HG02852 (cell line): ENCODE data around the gene ZNF610.

Experiments
- ATAC-seq: cut with Tn5 transposase; IDR thresholded peaks from one replicate; pipeline ENCODE4 v1.9.1; 2021; ENCODE audit warnings: mild to moderate bottlenecking, moderate library complexity; ENCODE audit not compliant: unreplicated experiment

The ZNF610 gene

DNA sequence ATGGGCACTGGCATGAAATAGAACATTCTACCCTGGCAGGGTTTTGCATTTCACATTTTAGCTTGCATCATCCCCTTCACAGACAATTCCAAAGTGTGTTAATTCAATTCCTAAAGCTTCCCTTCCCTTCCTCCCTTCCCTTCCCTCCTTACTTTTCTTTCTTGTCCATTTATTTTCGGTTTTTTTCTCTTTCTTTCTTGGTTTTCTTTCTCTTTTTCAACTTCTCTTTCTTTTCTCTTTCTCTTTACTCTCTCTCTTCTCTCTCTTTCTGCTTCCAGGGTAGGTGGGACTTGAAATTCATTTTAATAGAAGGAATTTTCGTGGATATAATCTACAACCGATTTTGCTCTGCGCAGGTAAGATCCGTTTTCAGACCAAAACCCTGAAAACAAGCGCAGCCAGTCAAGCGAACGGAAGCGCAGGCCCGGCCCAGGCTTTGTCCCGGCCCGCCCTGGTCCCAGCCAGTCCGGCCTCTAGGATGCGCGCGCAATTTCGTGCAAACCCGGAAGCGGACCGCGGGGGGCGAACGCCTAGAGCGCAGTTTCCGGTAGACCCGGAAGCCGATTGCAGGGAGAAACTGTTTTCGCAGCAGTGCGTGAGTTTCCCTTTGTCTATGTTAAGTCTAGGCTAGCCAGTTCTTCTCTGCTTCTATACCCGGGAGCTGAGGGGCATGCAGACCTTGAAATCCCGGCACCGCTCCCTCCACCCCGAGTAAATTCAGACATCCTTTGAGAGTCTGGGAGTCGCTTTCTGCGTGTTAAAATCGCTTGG is 61.5 kb downstream of the ZNF610 start, which contains the start of gene ZNF528:
TSS of gene ZNF528 (plus strand) at position 540 of the 771 bp plus-strand sequence. CDS start 4,165 bp downstream, outside the sequence.
- peak; percentile 72 for ATAC-seq

DNA sequence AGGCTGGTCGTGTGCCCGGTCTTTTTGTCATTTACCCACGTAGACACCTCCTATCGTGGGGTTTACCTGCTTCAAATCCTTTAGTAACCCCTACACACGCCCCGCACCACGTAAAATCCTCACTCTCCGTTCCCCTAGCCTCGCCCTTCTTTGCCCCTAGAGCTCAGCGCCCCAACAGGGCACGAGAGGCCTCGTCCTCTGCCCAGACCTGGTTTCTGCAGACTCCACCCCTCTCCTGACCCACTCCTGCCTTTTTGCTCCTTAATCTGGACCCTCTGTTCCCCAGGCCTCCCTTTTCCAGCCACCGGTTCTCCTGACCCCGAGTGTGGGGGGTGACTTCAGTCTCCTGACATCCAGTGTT is 62.0 kb downstream of the ZNF610 start:
- ATAC-seq = no peak

DNA sequence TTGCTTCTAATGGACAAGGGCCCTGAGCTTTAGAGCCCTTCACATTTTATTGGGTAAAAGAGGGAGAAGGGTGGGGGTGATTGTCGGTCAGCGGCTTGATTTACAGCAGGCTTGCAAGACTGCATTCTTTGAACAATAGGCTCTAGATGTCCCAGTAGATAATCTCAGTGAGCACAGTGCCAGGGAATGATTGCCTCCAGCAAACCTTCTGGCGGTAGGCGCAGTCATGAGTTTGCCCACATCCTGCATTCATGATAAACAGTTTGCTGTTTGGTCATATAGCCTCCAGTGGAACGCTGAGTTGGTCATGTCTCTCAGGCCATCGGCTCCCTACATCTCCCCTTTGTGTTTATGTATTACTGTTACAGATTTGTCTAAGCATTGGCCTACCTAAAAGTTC is 74.2 kb downstream of the ZNF610 start:
- no peak for ATAC-seq

DNA sequence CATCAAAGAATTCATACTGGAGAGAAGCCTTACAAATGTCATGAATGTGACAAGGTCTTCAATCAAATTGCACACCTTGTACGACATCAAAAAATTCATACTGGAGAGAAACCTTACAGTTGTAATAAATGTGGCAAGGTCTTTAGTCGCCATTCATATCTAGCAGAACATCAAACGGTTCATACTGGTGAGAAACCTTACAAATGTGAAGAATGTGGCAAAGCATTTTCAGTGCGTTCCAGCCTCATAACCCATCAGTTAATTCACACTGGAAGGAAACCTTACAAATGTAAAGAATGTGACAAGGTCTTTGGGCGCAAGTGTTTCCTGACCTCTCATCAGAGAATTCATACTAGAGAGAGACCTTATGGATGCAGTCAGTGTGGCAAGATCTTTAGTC is 79.7 kb downstream of the ZNF610 start:
- ATAC-seq = no peak
